ENCODE results near the gene XXYLT1. TPM values are rescaled to one million over a fixed set of nuclear protein-coding genes. Genes with fewer than 3 reads are reported as not detected.
"Not testable (repeated sequence)": the region's sequence is repeated elsewhere in the genome, so short reads cannot be mapped to it uniquely, and the experiment has no call there.

XXYLT1 gene
- total RNA-seq, 1 donor from 2014 or later: 9.8 TPM

GRCh38 chr3:195110647-195111318 lies 160.2 kb downstream of the XXYLT1 start:
- H3K4me3 ChIP-seq: no peak overlapping the region
- ATAC-seq (peak; percentile 55), DNase-seq (peak; percentile 57)
- TF ChIP-seq CTCF (IDR thresholded peaks at IDR 0.05): no peak
- intact Hi-C loops (cut with DNase I): no loop called here
- no peaks in the 10 kb centered on the region for H3K27me3 ChIP-seq
- H3K9me3 ChIP-seq: no peaks in the 10 kb centered on the region
- no peaks in the 10 kb centered on the region for H3K36me3 ChIP-seq
- H3K27ac ChIP-seq: no peak overlapping the region
- no peaks in the 10 kb centered on the region for H3K4me1 ChIP-seq

- Histone ChIP-seq H3K27me3 (no peaks in the 10 kb centered on the region), H3K9me3 (no peaks in the 10 kb centered on the region), H3K4me3 (no peak overlapping the region), H3K36me3 (no peaks in the 10 kb centered on the region), H3K4me1 (no peaks in the 10 kb centered on the region), H3K27ac (no peak overlapping the region)
- peak; percentile 26 for DNase-seq
- no peak for TF ChIP-seq CTCF (IDR thresholded peaks at IDR 0.05)
- ATAC-seq: no peak
- intact Hi-C loops (cut with DNase I): loop anchor here (5.0 kb wide), 1 partner anchor 422 kb away; the partner anchor contains the start of gene FAM43A
Measured at GRCh38 chr3:195109098-195109657, 161.8 kb downstream of the XXYLT1 start.

- no peaks in the 10 kb centered on the region for H3K36me3 ChIP-seq
- intact Hi-C loops (cut with DNase I): loop anchor here (5.0 kb wide), 1 partner anchor 420 kb away; the partner anchor contains the start of gene FAM43A
- H3K9me3 ChIP-seq: no peaks in the 10 kb centered on the region
- no peak overlapping the region for H3K4me3 ChIP-seq
- DNase-seq: peak; percentile 33
- H3K4me1 ChIP-seq: peaks cover 4% of the 10 kb centered on the region
- ATAC-seq: no peak
- H3K27ac ChIP-seq: no peak overlapping the region
- TF ChIP-seq CTCF (IDR thresholded peaks at IDR 0.05): no peak
- H3K27me3 ChIP-seq: no peaks in the 10 kb centered on the region
Measured at GRCh38 chr3:195107593-195107992, 163.4 kb downstream of the XXYLT1 start.

- H3K27ac ChIP-seq, H3K4me3 ChIP-seq, H3K36me3 ChIP-seq, H3K4me1 ChIP-seq, H3K9me3 ChIP-seq, ATAC-seq, H3K27me3 ChIP-seq: not testable (repeated sequence)
- peak; percentile 39 for DNase-seq
- intact Hi-C loops (cut with DNase I): loop anchor here (5.0 kb wide), 1 partner anchor 420 kb away; the partner anchor contains the start of gene FAM43A
Measured at GRCh38 chr3:195107031-195107430, 163.9 kb downstream of the XXYLT1 start.

- no peak overlapping the region for H3K27ac ChIP-seq
- ATAC-seq: peak; percentile 91
- H3K4me1 ChIP-seq: peaks cover 4% of the 10 kb centered on the region
- no peaks in the 10 kb centered on the region for H3K36me3 ChIP-seq
- peak overlapping the region; percentile 19 for H3K4me3 ChIP-seq
- intact Hi-C loops (cut with DNase I): loop anchor here (5.0 kb wide), 1 partner anchor 419 kb away; the partner anchor contains the start of gene FAM43A
- peak; percentile 85 for DNase-seq
- peak; percentile 100 for TF ChIP-seq CTCF (IDR thresholded peaks at IDR 0.05)
- no peaks in the 10 kb centered on the region for H3K27me3 ChIP-seq
- no peaks in the 10 kb centered on the region for H3K9me3 ChIP-seq
Measured at GRCh38 chr3:195106418-195106906, 164.5 kb downstream of the XXYLT1 start.

- Histone ChIP-seq H3K27me3 (no peaks in the 10 kb centered on the region), H3K9me3 (no peaks in the 10 kb centered on the region), H3K4me1 (peaks cover 9% of the 10 kb centered on the region), H3K27ac (peak overlapping the region; percentile 18), H3K36me3 (no peaks in the 10 kb centered on the region), H3K4me3 (peak overlapping the region; percentile 19)
- TF ChIP-seq CTCF (IDR thresholded peaks at IDR 0.05): no peak
- DNase-seq (no peak), ATAC-seq (no peak)
- intact Hi-C loops (cut with DNase I): loop anchor here (5.0 kb wide), 1 partner anchor 419 kb away; the partner anchor contains the start of gene FAM43A
Measured at GRCh38 chr3:195105841-195106417, 165.0 kb downstream of the XXYLT1 start.
